ENCODE data around the gene GNAI3.
A peak's percentile ranks its signal among the peaks of the same experiment; 100 is the strongest.

Gene GNAI3

DNA sequence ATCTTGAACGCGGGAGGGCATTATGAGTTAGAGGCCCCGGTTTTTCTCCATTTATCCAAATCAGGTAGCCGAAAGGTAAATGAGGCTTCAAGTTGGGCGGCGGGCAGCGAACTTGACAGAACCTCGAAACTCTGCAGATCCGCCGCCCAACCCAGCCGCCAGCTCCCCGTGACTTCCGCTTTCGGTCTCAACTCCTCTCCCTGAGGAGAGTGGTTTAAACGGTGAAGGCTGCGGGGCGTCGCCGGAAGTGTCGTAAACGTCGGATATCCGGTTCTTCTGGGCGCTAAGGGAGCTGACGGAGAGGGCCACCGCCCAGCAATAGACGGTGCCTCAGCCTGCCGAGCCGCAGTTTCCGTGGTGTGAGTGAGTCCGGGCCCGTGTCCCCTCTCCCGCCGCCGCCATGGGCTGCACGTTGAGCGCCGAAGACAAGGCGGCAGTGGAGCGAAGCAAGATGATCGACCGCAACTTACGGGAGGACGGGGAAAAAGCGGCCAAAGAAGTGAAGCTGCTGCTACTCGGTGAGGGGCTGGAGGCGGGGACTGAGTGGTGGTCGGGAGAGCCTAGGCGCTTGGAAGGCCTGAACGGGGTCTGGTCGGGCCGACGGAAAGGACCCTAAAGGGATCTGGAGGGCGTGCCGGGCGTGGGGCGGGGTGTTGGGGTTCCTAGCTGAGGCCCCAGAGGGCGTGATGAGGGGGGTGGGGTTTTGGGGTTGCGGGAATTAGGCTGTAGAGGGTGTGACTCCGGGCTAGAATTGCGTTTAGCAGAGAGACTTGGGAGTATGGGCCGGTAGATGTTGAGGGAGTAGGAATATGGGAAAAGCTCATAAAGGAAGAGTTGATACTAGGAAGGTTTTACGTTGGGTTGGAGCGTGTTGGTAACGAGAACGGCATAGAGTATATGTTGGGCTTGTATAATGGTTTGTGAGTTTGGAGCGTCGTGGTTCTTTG lies at the start of gene GNAI3:
Gene GNAI3 (plus strand): TSS at position 295 of the 947 bp plus-strand sequence. CDS start 106 bp downstream, at position 401.
- DNase-seq = peak; percentile 39

GRCh38 chr1:109499081-109499480 lies 49.3 kb upstream of the GNAI3 start:
- DNase-seq = no peak

DNA sequence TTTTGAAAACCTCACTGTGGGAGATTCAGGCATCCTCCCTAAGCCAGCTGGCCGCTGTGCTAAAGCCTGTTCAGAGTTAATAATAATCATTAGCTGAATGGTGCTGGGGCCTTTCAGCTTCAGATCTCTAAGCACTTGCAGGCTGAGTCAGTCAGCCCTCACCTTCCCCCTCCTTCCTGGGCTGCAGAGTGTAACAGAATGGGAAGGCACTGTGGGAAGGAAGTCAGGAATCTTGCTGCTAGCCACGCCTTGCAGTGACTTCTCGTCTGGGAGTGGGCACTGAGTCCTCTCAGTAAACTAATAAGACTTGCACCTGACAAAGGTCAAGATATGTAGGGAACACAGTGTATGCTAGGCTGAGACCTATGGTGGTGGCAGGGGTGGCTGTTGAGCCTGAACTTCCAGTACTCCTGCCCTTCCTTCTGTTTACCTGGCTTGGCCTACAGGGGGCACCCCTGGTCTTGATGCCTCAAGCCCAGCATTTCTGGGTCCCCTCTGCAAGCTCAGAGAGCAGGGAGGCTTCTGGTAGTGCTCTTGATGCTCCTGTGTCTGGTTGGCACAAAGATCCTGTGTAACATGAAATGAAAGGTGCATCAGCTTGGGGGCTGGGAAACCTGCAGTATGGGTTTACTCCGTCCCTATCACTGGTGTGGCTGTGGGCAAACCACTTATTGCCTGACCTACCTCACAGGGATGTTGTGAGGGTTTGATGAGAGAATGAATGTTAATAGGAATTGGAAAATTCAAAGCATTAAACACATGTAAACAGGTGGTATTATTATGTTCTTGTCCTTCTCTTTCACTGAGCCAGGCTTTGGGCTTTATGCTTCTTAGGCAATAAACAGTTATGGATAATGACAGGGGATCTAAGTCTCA lies 48.5 kb upstream of the GNAI3 start:
- no peak for DNase-seq

- no peak for DNase-seq
Measured at GRCh38 chr1:109500941-109501381, 47.5 kb upstream of the GNAI3 start.

- no peak for DNase-seq
Measured at GRCh38 chr1:109501644-109502363, 46.6 kb upstream of the GNAI3 start.

GRCh38 chr1:109502364-109502851 lies 46.0 kb upstream of the GNAI3 start:
- no peak for DNase-seq

DNA sequence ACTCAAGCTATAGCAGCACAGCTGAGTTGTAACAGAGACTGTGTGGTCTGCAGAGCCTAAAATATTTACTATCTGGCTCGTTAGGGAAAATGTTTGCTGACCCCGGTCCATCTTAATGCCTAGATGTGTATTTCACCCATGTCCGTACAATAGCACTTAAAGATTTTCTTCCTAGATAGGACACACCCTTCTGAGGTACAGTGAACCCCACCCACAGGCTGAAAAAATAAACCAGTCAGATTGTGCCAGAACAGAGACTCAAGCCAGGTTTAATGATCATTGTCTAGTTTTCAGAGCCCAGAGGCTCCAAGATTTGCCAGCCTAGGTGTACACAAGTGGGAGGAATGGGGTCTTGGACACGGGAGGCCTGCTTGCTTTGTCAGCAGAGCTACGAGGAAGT lies 44.5 kb upstream of the GNAI3 start:
- no peak for DNase-seq

GRCh38 chr1:109504974-109505373 lies 43.4 kb upstream of the GNAI3 start:
- no peak for DNase-seq

DNA sequence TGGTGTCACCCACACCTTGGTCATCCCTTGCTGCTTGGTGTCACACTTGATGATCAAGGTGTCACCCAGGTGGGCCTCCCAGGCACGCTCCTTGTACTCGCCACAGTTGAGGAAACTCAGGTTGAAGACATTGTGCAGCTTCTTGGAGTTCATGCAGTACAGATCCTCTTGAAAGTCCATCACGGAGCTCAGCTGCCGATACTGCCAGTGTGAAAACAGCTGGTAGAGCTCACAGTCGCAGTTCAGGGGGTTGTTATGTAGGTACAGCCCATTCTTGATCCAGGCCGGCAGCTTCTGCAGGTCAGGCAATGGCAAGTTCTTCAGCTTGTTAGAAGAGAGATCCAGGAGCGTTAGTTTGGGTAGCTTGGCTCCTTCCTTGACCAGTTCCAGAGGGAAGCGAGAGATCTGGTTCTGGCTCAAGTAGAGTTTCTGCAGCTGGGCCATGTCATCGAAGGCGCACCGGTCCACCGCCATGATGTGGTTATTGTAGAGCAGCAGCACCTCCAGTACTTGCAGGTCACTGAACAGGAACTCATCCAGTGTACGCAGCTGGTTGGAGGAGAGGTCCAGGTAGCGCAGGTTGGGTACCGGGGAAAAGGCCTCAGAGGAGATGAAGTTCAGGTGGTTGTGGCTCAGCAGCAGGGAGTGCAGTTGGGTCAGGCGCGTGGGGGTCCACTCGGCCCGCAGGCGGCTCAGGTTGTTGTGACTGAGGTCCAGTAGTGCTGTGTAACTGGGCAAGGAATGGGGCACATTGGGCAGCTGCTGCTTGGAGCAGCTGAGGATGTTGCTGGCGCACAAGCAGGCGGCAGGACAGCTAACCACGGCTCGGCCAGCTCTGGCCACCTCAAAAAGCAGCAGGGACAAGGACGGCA lies 40.2 kb upstream of the GNAI3 start:
- DNase-seq = no peak

GRCh38 chr1:109508873-109509175 lies 39.6 kb upstream of the GNAI3 start:
- DNase-seq = no peak

- DNase-seq = no peak
Measured at GRCh38 chr1:109509176-109510134, 39.0 kb upstream of the GNAI3 start, which contains the start of gene AMIGO1. Gene AMIGO1, minus strand, starts transcription at chr1:109509727. Its CDS starts 815 bp downstream, at chr1:109508912.

DNA sequence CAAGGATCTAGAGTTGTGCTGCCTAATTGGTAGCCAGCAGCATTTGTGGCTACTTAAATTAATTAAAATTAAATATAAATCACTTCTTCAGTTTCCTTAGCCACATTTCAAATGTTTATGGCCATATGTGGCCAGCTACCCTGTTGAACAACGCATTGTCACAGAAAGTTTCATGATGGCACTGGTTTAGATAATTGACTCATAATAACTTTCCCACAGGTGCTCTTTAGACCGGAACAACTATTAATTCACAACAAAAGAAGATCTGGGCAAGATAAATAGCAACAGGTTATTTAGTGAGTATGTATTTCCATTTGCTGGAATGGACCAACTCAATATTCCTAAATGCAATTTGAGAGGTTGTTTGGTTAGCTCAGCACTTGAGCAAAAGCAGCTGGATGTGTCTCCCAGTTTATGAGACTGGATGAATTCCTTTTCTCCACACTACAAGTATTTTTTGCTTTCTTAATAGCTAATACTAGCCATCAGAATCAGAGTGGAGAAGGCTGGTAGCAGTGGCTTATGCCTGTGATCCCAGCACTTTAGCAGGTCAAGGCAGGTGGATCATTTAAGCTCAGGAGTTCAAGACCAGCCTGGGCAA lies 35.2 kb upstream of the GNAI3 start:
- DNase-seq = no peak

- no peak for DNase-seq
Measured at GRCh38 chr1:109514846-109515245, 33.6 kb upstream of the GNAI3 start.

GRCh38 chr1:109516872-109517271 lies 31.5 kb upstream of the GNAI3 start:
- DNase-seq = no peak

GRCh38 chr1:109517337-109517736 lies 31.1 kb upstream of the GNAI3 start:
- no peak for DNase-seq

GRCh38 chr1:109521002-109521951 lies 27.1 kb upstream of the GNAI3 start:
- no peak for DNase-seq

GRCh38 chr1:109522026-109522425 lies 26.4 kb upstream of the GNAI3 start:
- DNase-seq = no peak

GRCh38 chr1:109523706-109524105 lies 24.7 kb upstream of the GNAI3 start:
- DNase-seq = no peak
